Memory B cell (primary cell): ENCODE results near the gene SETD1A.
"Not testable (repeated sequence)": the region's sequence is repeated elsewhere in the genome, so short reads cannot be mapped to it uniquely, and the experiment has no call there.

Source experiments
- ATAC-seq: fragments of 150-1000 bp; cut with Tn5 transposase; 2 replicates; pipeline ENCODE4 v1.10.0; 2021; ENCODE audit warnings: low read depth, mild to moderate bottlenecking, moderate library complexity
- DNase-seq, 2 donors: peaks; one replicate each; pipeline ENCODE4 v3.0.0; 2022; ENCODE audit warnings: low spot score in 2 of 2
- H3K27ac Mint-ChIP-seq: one replicate; pipeline ENCODE4 v1.8.0; 2022; ENCODE audit warnings: mild to moderate bottlenecking, moderate library complexity, mixed read lengths
- H3K27me3 Mint-ChIP-seq: one replicate; pipeline ENCODE4 v1.8.0; 2022; ENCODE audit warnings: mixed read lengths
- H3K36me3 Mint-ChIP-seq: one replicate; pipeline ENCODE4 v1.8.0; 2022; ENCODE audit warnings: mild to moderate bottlenecking, mixed read lengths
- H3K4me1 Mint-ChIP-seq: one replicate; pipeline ENCODE4 v1.8.0; 2022; ENCODE audit warnings: mixed read lengths
- H3K4me3 Mint-ChIP-seq: one replicate; pipeline ENCODE4 v1.8.0; 2022; ENCODE audit warnings: mild to moderate bottlenecking, moderate library complexity, mixed read lengths
- H3K9me3 Mint-ChIP-seq: one replicate; pipeline ENCODE4 v1.8.0; 2022; ENCODE audit warnings: mixed read lengths

The SETD1A gene

DNA sequence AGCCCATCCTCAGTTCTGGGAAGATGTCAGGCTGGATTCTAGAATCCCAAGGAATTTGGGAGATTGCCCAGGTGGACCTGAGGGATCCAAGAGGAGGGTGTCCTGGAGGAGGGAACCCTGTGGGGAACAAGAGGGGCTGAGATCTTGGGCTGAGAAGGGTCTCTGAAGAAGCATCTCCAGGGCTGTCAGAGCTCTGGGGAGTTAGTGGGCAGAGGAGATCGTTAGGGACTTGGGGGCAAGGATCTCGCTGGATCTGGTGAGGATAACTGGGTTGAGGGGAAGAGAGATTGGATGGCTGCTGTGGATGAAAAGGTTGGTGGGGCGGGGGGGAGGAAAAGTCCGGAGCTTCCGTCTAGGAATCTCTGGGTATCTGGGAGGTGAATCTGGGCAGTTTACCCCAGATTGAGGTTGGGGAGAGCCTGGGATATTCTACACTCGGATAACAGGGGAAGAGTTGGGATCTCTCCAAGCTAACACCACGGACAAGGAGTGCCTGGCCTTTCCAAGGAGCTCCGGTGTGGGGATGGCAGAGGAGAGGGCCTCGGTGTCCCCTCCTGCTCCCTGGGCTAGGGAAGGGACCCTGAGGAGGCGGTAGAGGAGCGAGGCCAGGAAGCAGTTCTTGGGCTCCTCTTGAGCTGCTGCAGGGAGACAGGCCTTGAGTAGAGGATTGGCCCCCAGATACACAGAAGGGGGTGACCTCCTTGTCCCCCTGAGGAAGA, 32.5 kb upstream of the SETD1A start:
- H3K36me3 Mint-ChIP-seq, result peaks cover 4% of the 10 kb centered on the region
- H3K4me1 Mint-ChIP-seq, result peaks cover 26% of the 10 kb centered on the region
- no peaks in the 10 kb centered on the region for H3K27me3 Mint-ChIP-seq
- peak in 1 of 2 donors; percentile 25 for DNase-seq
- H3K27ac Mint-ChIP-seq, result no peak overlapping the region
- no peaks in the 10 kb centered on the region for H3K9me3 Mint-ChIP-seq
- peak overlapping the region; percentile 84 for H3K4me3 Mint-ChIP-seq
- no peak for ATAC-seq

GRCh38 chr16:30925632-30925987, 31.9 kb upstream of the SETD1A start:
- Mint-ChIP-seq H3K27me3 (no peaks in the 10 kb centered on the region), H3K4me3 (no peak overlapping the region), H3K9me3 (no peaks in the 10 kb centered on the region), H3K27ac (no peak overlapping the region), H3K4me1 (peaks cover 26% of the 10 kb centered on the region), H3K36me3 (peaks cover 4% of the 10 kb centered on the region)
- no peak for ATAC-seq
- no peak for DNase-seq

DNA sequence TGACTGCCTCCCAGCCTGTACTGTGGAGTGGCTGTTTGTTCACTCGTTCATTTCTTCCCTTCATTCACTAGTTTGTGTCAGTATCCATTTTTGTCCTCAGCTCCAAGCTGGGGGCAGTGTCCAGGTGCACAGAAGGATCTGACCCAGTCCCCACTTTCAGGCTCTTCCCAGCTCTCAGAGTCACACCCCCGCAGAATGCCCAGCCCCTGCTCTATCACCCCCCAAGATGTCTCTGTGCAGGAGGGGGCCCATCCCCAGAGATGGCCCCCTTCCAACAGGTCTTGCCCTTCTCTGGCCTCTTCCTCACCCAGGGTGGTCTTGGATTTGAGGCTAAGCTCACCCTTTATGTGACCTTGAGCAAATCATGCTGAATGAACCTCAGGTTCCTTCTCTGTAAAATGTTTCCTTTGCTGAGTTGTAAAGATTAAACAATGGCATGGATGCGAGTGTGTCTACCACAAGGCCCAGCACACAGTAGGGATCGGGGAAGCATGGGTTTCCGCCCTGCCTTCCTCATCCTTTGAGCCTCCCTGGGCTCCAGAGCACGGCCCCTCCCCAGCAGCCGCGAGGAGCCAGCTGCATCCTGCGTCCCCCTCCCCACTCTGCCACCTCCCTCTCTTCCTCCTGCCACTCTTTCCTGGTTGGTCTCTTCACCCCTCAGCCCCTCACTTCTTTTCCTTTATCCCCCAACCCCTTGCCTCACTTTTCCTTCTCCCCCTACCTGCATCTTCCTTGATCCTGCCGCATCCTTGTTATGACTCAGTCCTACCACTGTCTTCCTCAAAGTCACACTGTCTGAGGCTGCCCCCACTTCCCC, 31.4 kb upstream of the SETD1A start:
- peak overlapping the region; percentile 29 for H3K27ac Mint-ChIP-seq
- peaks cover 8% of the 10 kb centered on the region for H3K36me3 Mint-ChIP-seq
- ATAC-seq (no peak), DNase-seq (no peak)
- no peak overlapping the region for H3K4me3 Mint-ChIP-seq
- no peaks in the 10 kb centered on the region for H3K27me3 Mint-ChIP-seq
- H3K4me1 Mint-ChIP-seq, result peaks cover 21% of the 10 kb centered on the region
- no peaks in the 10 kb centered on the region for H3K9me3 Mint-ChIP-seq

GRCh38 chr16:30926937-30927788, 30.4 kb upstream of the SETD1A start:
- ATAC-seq, result no peak
- no peaks in the 10 kb centered on the region for H3K27me3 Mint-ChIP-seq
- H3K36me3 Mint-ChIP-seq, result peaks cover 9% of the 10 kb centered on the region
- H3K27ac Mint-ChIP-seq, result peak overlapping the region; percentile 29
- no peaks in the 10 kb centered on the region for H3K9me3 Mint-ChIP-seq
- H3K4me3 Mint-ChIP-seq, result no peak overlapping the region
- DNase-seq, result no peak
- H3K4me1 Mint-ChIP-seq, result peaks cover 21% of the 10 kb centered on the region

- no peak overlapping the region for H3K27ac Mint-ChIP-seq
- H3K36me3 Mint-ChIP-seq, result peaks cover 14% of the 10 kb centered on the region
- peaks cover 21% of the 10 kb centered on the region for H3K4me1 Mint-ChIP-seq
- ATAC-seq (peak; percentile 9), DNase-seq (no peak)
- no peak overlapping the region for H3K4me3 Mint-ChIP-seq
- H3K9me3 Mint-ChIP-seq, result no peaks in the 10 kb centered on the region
- H3K27me3 Mint-ChIP-seq, result no peaks in the 10 kb centered on the region
These were observed 29.7 kb upstream of the SETD1A start for GRCh38 chr16:30927789-30928378.

GRCh38 chr16:30928390-30928789, 29.2 kb upstream of the SETD1A start:
- Mint-ChIP-seq H3K27ac (no peak overlapping the region), H3K36me3 (peaks cover 14% of the 10 kb centered on the region), H3K27me3 (no peaks in the 10 kb centered on the region), H3K9me3 (no peaks in the 10 kb centered on the region), H3K4me1 (peaks cover 21% of the 10 kb centered on the region), H3K4me3 (no peak overlapping the region)
- ATAC-seq (no peak), DNase-seq (no peak)

DNA sequence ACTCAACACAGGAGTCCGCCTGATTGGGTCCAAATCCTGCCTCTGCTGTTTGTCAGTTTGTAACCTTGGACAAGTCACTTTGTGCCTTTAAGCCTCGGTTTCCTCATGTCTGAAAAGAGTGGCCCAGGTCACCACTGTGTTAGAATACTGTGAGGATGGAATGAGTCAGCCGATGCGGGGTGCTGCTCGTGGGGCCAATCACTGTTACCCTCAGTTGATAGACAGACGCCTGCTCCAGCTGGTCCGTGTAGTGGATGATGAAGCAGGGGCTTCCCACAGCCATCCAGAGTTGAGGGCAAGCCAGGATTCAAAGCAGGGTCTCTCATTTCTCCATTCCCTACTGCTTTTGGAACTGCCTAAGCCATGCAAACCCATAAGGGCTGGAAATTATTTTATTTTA, 28.4 kb upstream of the SETD1A start:
- no peaks in the 10 kb centered on the region for H3K9me3 Mint-ChIP-seq
- no peak overlapping the region for H3K4me3 Mint-ChIP-seq
- peaks cover 14% of the 10 kb centered on the region for H3K36me3 Mint-ChIP-seq
- H3K4me1 Mint-ChIP-seq, result peaks cover 21% of the 10 kb centered on the region
- DNase-seq (no peak), ATAC-seq (no peak)
- no peaks in the 10 kb centered on the region for H3K27me3 Mint-ChIP-seq
- no peak overlapping the region for H3K27ac Mint-ChIP-seq

DNA sequence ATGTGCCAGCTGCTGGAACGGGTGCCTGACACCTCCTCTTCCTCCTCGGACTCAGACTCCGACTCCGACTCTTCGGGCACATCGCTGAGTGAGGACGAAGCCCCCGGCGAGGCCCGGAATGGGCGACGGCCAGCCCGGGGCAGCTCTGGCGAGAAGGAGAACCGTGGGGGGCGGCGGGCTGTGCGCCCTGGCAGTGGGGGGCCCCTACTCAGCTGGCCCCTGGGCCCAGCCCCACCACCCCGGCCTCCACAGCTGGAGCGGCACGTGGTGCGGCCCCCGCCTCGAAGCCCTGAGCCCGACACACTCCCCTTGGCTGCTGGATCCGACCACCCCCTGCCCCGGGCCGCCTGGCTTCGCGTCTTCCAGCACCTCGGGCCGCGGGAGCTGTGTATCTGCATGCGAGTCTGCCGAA, 27.4 kb upstream of the SETD1A start:
- H3K36me3 Mint-ChIP-seq, result peaks cover 14% of the 10 kb centered on the region
- no peaks in the 10 kb centered on the region for H3K27me3 Mint-ChIP-seq
- ATAC-seq (no peak), DNase-seq (no peak)
- H3K4me1 Mint-ChIP-seq, result peaks cover 17% of the 10 kb centered on the region
- H3K27ac Mint-ChIP-seq, result no peak overlapping the region
- H3K4me3 Mint-ChIP-seq, result no peak overlapping the region
- H3K9me3 Mint-ChIP-seq, result no peaks in the 10 kb centered on the region

DNA sequence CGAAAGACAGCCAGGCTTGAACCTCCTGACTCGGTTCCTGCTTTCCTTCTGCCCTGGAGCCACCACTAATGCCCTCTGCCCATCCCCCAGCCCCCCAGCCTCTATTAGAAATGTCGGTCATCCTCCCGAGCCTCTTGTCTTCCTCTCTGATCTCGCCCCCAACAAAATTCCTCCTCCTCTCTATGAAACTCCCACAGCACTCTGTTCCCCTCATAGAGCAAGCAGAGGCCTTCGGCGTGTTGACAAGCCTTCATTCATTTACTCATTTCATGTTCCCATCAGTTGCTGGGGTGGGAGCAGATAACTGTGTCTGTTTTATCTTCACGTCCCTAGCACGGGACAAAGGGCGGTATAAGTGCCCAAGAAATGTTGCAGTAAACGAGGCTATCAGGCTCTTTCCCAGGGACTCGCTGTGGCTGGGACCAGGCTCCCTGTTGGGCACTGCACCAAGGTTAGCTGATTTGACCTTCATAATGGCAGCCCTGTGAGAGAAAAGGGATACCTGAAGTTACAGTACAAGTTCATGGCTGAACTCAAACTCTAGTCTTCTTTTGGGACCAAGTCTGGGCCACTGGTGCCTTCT, 26.4 kb upstream of the SETD1A start:
- H3K4me3 Mint-ChIP-seq, result no peak overlapping the region
- DNase-seq (no peak), ATAC-seq (no peak)
- no peaks in the 10 kb centered on the region for H3K27me3 Mint-ChIP-seq
- H3K9me3 Mint-ChIP-seq, result no peaks in the 10 kb centered on the region
- H3K36me3 Mint-ChIP-seq, result peaks cover 14% of the 10 kb centered on the region
- H3K4me1 Mint-ChIP-seq, result peaks cover 17% of the 10 kb centered on the region
- H3K27ac Mint-ChIP-seq, result peak overlapping the region; percentile 17

GRCh38 chr16:30934827-30935557, 22.6 kb upstream of the SETD1A start:
- peaks cover 15% of the 10 kb centered on the region for H3K4me1 Mint-ChIP-seq
- H3K4me3 Mint-ChIP-seq, result no peak overlapping the region
- no peaks in the 10 kb centered on the region for H3K9me3 Mint-ChIP-seq
- H3K36me3 Mint-ChIP-seq, result peaks cover 9% of the 10 kb centered on the region
- DNase-seq (no peak), ATAC-seq (peak; percentile 37)
- H3K27ac Mint-ChIP-seq, result no peak overlapping the region
- no peaks in the 10 kb centered on the region for H3K27me3 Mint-ChIP-seq

GRCh38 chr16:30937692-30938091, 19.9 kb upstream of the SETD1A start:
- H3K27ac Mint-ChIP-seq, result no peak overlapping the region

DNA sequence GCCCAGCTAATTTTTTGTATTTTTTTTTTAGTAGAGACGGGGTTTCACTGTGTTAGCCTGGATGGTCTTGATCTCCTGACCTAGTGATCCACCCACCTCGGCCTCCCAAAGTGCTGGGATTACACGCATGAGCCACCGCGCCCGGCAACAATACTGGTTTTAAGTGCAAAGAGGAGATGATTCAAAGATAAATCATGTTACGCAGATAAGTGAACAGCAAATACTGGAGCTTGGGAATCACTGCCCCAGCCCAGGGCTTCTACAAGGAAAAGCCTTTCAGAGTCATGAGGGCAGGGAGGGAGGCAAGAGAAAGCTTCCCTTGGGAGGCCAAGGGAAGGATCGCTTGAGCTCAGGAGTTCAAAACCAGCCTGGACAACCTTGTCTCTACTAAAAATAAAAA, 18.0 kb upstream of the SETD1A start:
- ATAC-seq, H3K9me3 Mint-ChIP-seq, DNase-seq, H3K27me3 Mint-ChIP-seq, H3K27ac Mint-ChIP-seq, H3K4me3 Mint-ChIP-seq, H3K36me3 Mint-ChIP-seq: not testable (repeated sequence)
- H3K4me1 Mint-ChIP-seq, result peaks cover 23% of the 10 kb centered on the region

More at GRCh38 chr16:30937692-30938091, 19.9 kb upstream of the SETD1A start:
- no peaks in the 10 kb centered on the region for H3K9me3 Mint-ChIP-seq
- H3K27me3 Mint-ChIP-seq, result no peaks in the 10 kb centered on the region
- no peak overlapping the region for H3K4me3 Mint-ChIP-seq
- H3K4me1 Mint-ChIP-seq, result peaks cover 24% of the 10 kb centered on the region
- DNase-seq, result no peak
- H3K36me3 Mint-ChIP-seq, result no peaks in the 10 kb centered on the region
- ATAC-seq, result no peak
